MCF 10A (cell line): ENCODE measurements around the gene ATP8B3. TPM values are rescaled to one million over a fixed set of nuclear protein-coding genes. Genes with fewer than 3 reads are reported as not detected.

ENCODE experiments used
- BruUV-seq: library from RNA; stranded (reverse); fragments of 400-500 nt; replicated peaks from 2 replicates; lab custom pipeline; 2021; lab: Mats Ljungman, UMichigan
- CTCF ChIA-PET: fragments of 300-600 bp; sonication (Branson Sonifier 250); formaldehyde crosslinking; extraction: SDS; loops from one replicate; lab custom pipeline; 2021; ENCODE audit warnings: antibody characterized with exemption, inconsistent platforms; lab: Yijun Ruan, JAX
- POLR2A ChIA-PET: fragments of 300-600, 350-650 bp; sonication (Branson Sonifier 250); formaldehyde crosslinking; extraction: SDS; loops from one replicate; lab custom pipeline; 2020; ENCODE audit warnings: antibody characterized with exemption, inconsistent platforms; lab: Yijun Ruan, JAX
- DNase-seq: peaks from one replicate; pipeline ENCODE4 v3.0.0-alpha.2; 2018; ENCODE audit not compliant: unreplicated experiment
- H3K27ac Mint-ChIP-seq: one replicate; pipeline ENCODE4 v1.8.0; 2022; ENCODE audit warnings: mild to moderate bottlenecking, low read depth, mixed read lengths; ENCODE audit not compliant: unreplicated experiment
- H3K27me3 Mint-ChIP-seq: one replicate; pipeline ENCODE4 v1.8.0; 2022; ENCODE audit warnings: mixed read lengths; ENCODE audit not compliant: insufficient read depth, unreplicated experiment
- H3K36me3 Mint-ChIP-seq: one replicate; pipeline ENCODE4 v1.8.0; 2022; ENCODE audit warnings: mild to moderate bottlenecking, moderate library complexity, mixed read lengths; ENCODE audit not compliant: insufficient read depth, unreplicated experiment
- H3K4me1 Mint-ChIP-seq: one replicate; pipeline ENCODE4 v1.8.0; 2022; ENCODE audit warnings: mixed read lengths; ENCODE audit not compliant: insufficient read depth, unreplicated experiment
- H3K4me3 Mint-ChIP-seq: one replicate; pipeline ENCODE4 v1.8.0; 2022; ENCODE audit warnings: mild to moderate bottlenecking, moderate library complexity, mixed read lengths; ENCODE audit not compliant: unreplicated experiment
- H3K9me3 Mint-ChIP-seq: one replicate; pipeline ENCODE4 v1.8.0; 2022; ENCODE audit warnings: mixed read lengths; ENCODE audit not compliant: unreplicated experiment
- CTCF ChIP-seq: fragments of 200-600 bp; IDR thresholded peaks from one replicate; pipeline ENCODE4 v1.8.0; 2022; ENCODE audit warnings: antibody characterized with exemption, mild to moderate bottlenecking; ENCODE audit not compliant: unreplicated experiment
- intact Hi-C: fragments of 100-400 bp; cut with micrococcal nuclease; formaldehyde crosslinking; loops from 2 replicates; pipeline ENCODE4 v1.14.1; 2022
- total RNA-seq: library from RNA; stranded (reverse); gene quantifications from 2 replicates; pipeline ENCODE4 v1.2.3, GENCODE V29; 2022

The ATP8B3 gene
- total RNA-seq, 1 experiment from 2014 or later: 9.3 TPM

- intact Hi-C loops: no loop called here
- Mint-ChIP-seq H3K27me3 (peaks cover 58% of the 10 kb centered on the region), H3K27ac (no peak overlapping the region), H3K4me1 (peaks cover 6% of the 10 kb centered on the region), H3K9me3 (no peaks in the 10 kb centered on the region), H3K4me3 (no peak overlapping the region), H3K36me3 (no peaks in the 10 kb centered on the region)
- POLR2A ChIA-PET: no interaction called here
- TF ChIP-seq CTCF: no peak
- BruUV-seq: no TSS peak
- CTCF ChIA-PET: interaction anchor here (0.6 to 1.6 kb wide), 2 partner anchors 82 kb away, joined by 3 to 4 read pairs; no protein-coding TSS in a partner anchor
- DNase-seq: no peak
Measured at GRCh38 chr19:1754018-1754635, 57.9 kb downstream of the ATP8B3 start.

- H3K9me3 Mint-ChIP-seq: no peaks in the 10 kb centered on the region
Measured at GRCh38 chr19:1752757-1753728, 59.0 kb downstream of the ATP8B3 start, which contains the start of gene ONECUT3. TSS of gene ONECUT3 (plus strand) at chr19:1753506. CDS start at chr19:1753663, 157 bp downstream.

GRCh38 chr19:1752009-1752756 is 59.9 kb downstream of the ATP8B3 start:
- H3K36me3 Mint-ChIP-seq: no peaks in the 10 kb centered on the region
- H3K27me3 Mint-ChIP-seq: peaks cover 38% of the 10 kb centered on the region
- ChIA-PET POLR2A (no interaction called here), CTCF (interaction anchor here (1.6 kb wide), 1 partner anchor 80 kb away, joined by 4 read pairs; no protein-coding TSS in a partner anchor)
- no peak overlapping the region for H3K4me3 Mint-ChIP-seq
- H3K27ac Mint-ChIP-seq: no peak overlapping the region
- BruUV-seq: no TSS peak
- no peak for DNase-seq
- TF ChIP-seq CTCF: no peak
- H3K4me1 Mint-ChIP-seq: peaks cover 6% of the 10 kb centered on the region
- intact Hi-C loops: no loop called here
- no peaks in the 10 kb centered on the region for H3K9me3 Mint-ChIP-seq

More at GRCh38 chr19:1752757-1753728, 59.0 kb downstream of the ATP8B3 start, which contains the start of gene ONECUT3:
- DNase-seq: no peak
- no peak within 1 kb of the TSS for H3K4me3 Mint-ChIP-seq
- H3K27ac Mint-ChIP-seq: no peak within 1 kb of the TSS
- H3K36me3 Mint-ChIP-seq: no peaks in the 10 kb centered on the region
- POLR2A ChIA-PET: no interaction called here
- peaks cover 47% of the 10 kb centered on the region for H3K27me3 Mint-ChIP-seq
- peaks cover 6% of the 10 kb centered on the region for H3K4me1 Mint-ChIP-seq
- TF ChIP-seq CTCF: no peak
- intact Hi-C loops: no loop called here
- BruUV-seq: no TSS peak
- CTCF ChIA-PET: interaction anchor here (0.6 to 1.6 kb wide), 2 partner anchors 81 to 206 kb away, joined by 3 to 4 read pairs; no protein-coding TSS in a partner anchor
